Fibroblast of skin of left biceps (primary cell): ENCODE measurements around the gene ECE1.
"Not testable (repeated sequence)": the region's sequence is repeated elsewhere in the genome, so short reads cannot be mapped to it uniquely, and the experiment has no call there.

Experiments
- DNase-seq, 2 experiments: peaks; one replicate each; pipeline ENCODE4 v3.0.0-alpha.2; 2013; ENCODE audit warnings: low read depth in 2 of 2

Gene ECE1

GRCh38 chr1:21229246-21230000 lies 60.8 kb downstream of the ECE1 start:
- DNase-seq = peak; percentile 59 to 64

- not testable (repeated sequence) for DNase-seq
These were observed 62.0 kb downstream of the ECE1 start for GRCh38 chr1:21228224-21228623.

- no peak for DNase-seq
These were observed 65.2 kb downstream of the ECE1 start for GRCh38 chr1:21225065-21225464.

- DNase-seq = no peak
These were observed 69.4 kb downstream of the ECE1 start for GRCh38 chr1:21220815-21221214.

GRCh38 chr1:21219674-21220073 lies 70.6 kb downstream of the ECE1 start:
- DNase-seq = no peak

GRCh38 chr1:21217812-21218596 lies 72.3 kb downstream of the ECE1 start:
- DNase-seq = no peak

- no peak for DNase-seq
These were observed 73.1 kb downstream of the ECE1 start for GRCh38 chr1:21216835-21217811.

GRCh38 chr1:21212126-21212525 lies 78.1 kb downstream of the ECE1 start:
- DNase-seq = no peak

GRCh38 chr1:21208137-21208700 lies 82.0 kb downstream of the ECE1 start:
- DNase-seq = not testable (repeated sequence)

- DNase-seq = no peak
These were observed 84.1 kb downstream of the ECE1 start for GRCh38 chr1:21206117-21206516.

GRCh38 chr1:21205416-21205815 lies 84.8 kb downstream of the ECE1 start:
- DNase-seq = no peak

GRCh38 chr1:21201650-21202049 lies 88.6 kb downstream of the ECE1 start:
- DNase-seq = no peak

- not testable (repeated sequence) for DNase-seq
These were observed 89.0 kb downstream of the ECE1 start for GRCh38 chr1:21201238-21201637.

GRCh38 chr1:21200767-21201166 lies 89.5 kb downstream of the ECE1 start:
- DNase-seq = no peak

GRCh38 chr1:21198929-21199328 lies 91.3 kb downstream of the ECE1 start:
- no peak for DNase-seq

- DNase-seq = no peak
These were observed 97.4 kb downstream of the ECE1 start for GRCh38 chr1:21192871-21193270.

GRCh38 chr1:21192284-21192683 lies 98.0 kb downstream of the ECE1 start:
- no peak for DNase-seq

- DNase-seq = not testable (repeated sequence)
These were observed 99.5 kb downstream of the ECE1 start for GRCh38 chr1:21190771-21191170.

- no peak for DNase-seq
These were observed 100.3 kb downstream of the ECE1 start for GRCh38 chr1:21189906-21190500.

GRCh38 chr1:21189421-21189820 lies 100.8 kb downstream of the ECE1 start:
- no peak for DNase-seq

- no peak for DNase-seq
These were observed 102.0 kb downstream of the ECE1 start for GRCh38 chr1:21188235-21188634.
